PC-3 (cell line): Measurements from ENCODE around the gene SLC23A2. TPM values are rescaled to one million over a fixed set of nuclear protein-coding genes. Genes with fewer than 3 reads are reported as not detected.

Experiments
- ATAC-seq: fragments of 200-7000 bp; cut with Tn5 transposase; 2 replicates; pipeline ENCODE4 v1.9.1; 2020; ENCODE audit warnings: mild to moderate bottlenecking, moderate library complexity
- BruUV-seq: library from RNA; stranded (reverse); fragments of 400-500 nt; replicated peaks from 2 replicates; lab custom pipeline; 2021; lab: Mats Ljungman, UMichigan
- CTCF ChIA-PET: fragments of 300-600 bp; sonication (Branson Sonifier 250); formaldehyde crosslinking; loops from one replicate; lab custom pipeline; 2022; ENCODE audit warnings: antibody characterized with exemption; lab: Charles Lee
- POLR2A ChIA-PET: fragments of 300-600 bp; sonication (Branson Sonifier 250); formaldehyde crosslinking; loops from one replicate; lab custom pipeline; 2022; ENCODE audit warnings: antibody characterized with exemption; ENCODE audit not compliant: unreplicated experiment; lab: Charles Lee
- DNase-seq: peaks from one replicate; pipeline ENCODE4 v3.0.0-alpha.2; 2015
- H2AFZ ChIP-seq: fragments of 300-600 bp; sonication (generic); 2 replicates; pipeline ENCODE4 v1.6.0; 2016; ENCODE audit warnings: antibody characterized with exemption, low read length
- H3F3A ChIP-seq: fragments of 300-600 bp; sonication (generic); one replicate; pipeline ENCODE4 v1.6.0; 2017; ENCODE audit warnings: antibody characterized with exemption, low read length, control low read depth, mild to moderate bottlenecking; ENCODE audit not compliant: unreplicated experiment
- H3K27ac ChIP-seq: fragments of 300-600 bp; sonication (generic); 2 replicates; pipeline ENCODE4 v1.5.1; 2016; ENCODE audit warnings: mild to moderate bottlenecking, low read length
- H3K27me3 ChIP-seq: fragments of 300-600 bp; sonication (generic); 2 replicates; pipeline ENCODE4 v1.6.1; 2016; ENCODE audit warnings: low read length, mixed read lengths
- H3K36me3 ChIP-seq: fragments of 300-600 bp; sonication (generic); 2 replicates; pipeline ENCODE4 v1.6.1; 2016; ENCODE audit warnings: low read depth, mixed run types, low read length, mixed read lengths
- H3K4me1 ChIP-seq: fragments of 300-600 bp; sonication (generic); 2 replicates; pipeline ENCODE4 v1.5.1; 2016; ENCODE audit warnings: low read length; ENCODE audit not compliant: insufficient read depth
- H3K4me2 ChIP-seq: fragments of 300-600 bp; sonication (generic); 2 replicates; pipeline ENCODE4 v1.6.0; 2016; ENCODE audit warnings: low read length
- H3K4me3 ChIP-seq: fragments of 300-600 bp; sonication (generic); 2 replicates; pipeline ENCODE4 v1.5.1; 2016; ENCODE audit warnings: mild to moderate bottlenecking, low read length, mixed read lengths
- H3K79me2 ChIP-seq: fragments of 300-600 bp; sonication (generic); 2 replicates; pipeline ENCODE4 v1.6.1; 2017; ENCODE audit warnings: low read length, mixed read lengths
- H3K9ac ChIP-seq: fragments of 300-600 bp; sonication (generic); 2 replicates; pipeline ENCODE4 v1.6.0; 2016; ENCODE audit warnings: mild to moderate bottlenecking, low read length
- H3K9me2 ChIP-seq: fragments of 300-600 bp; sonication (generic); replicated peaks from 2 replicates; pipeline ENCODE4 v1.6.1; 2016; ENCODE audit warnings: mixed run types, low read length, mixed read lengths
- H3K9me3 ChIP-seq: fragments of 300-600 bp; sonication (generic); 2 replicates; pipeline ENCODE4 v1.6.1; 2016; ENCODE audit warnings: low read length, mixed read lengths
- H4K20me1 ChIP-seq: fragments of 300-600 bp; sonication (generic); 2 replicates; pipeline ENCODE4 v1.6.1; 2016; ENCODE audit warnings: low read length, mixed read lengths
- CTCF ChIP-seq: fragments of 300-600 bp; sonication (generic); conservative IDR thresholded peaks from 2 replicates; pipeline ENCODE4 v1.5.1; 2017; ENCODE audit warnings: antibody characterized with exemption, low read depth, mild to moderate bottlenecking, low read length
- EZH2 ChIP-seq: fragments of 300-600 bp; sonication (generic); IDR thresholded peaks from one replicate; pipeline ENCODE4 v1.6.1; 2017; ENCODE audit warnings: antibody characterized with exemption, mild to moderate bottlenecking, low read length; ENCODE audit not compliant: unreplicated experiment
- EZH2phosphoT487 ChIP-seq: fragments of 300-600 bp; sonication (generic); IDR thresholded peaks from 2 replicates; pipeline ENCODE4 v1.6.1; 2018; ENCODE audit warnings: mild to moderate bottlenecking, antibody characterized with exemption, low read length, borderline replicate concordance
- intact Hi-C: fragments of 100-400 bp; cut with micrococcal nuclease; formaldehyde crosslinking; loops from 2 replicates; pipeline ENCODE4 v1.9.0; 2023
- total RNA-seq: library from RNA; depleted of rRNA; stranded (reverse); fragments of >200 nt; gene quantifications from 2 replicates; pipeline ENCODE4 v1.2.3, GENCODE V29; 2014

Gene SLC23A2
- total RNA-seq, 1 experiment from 2014 or later, result 18.3 TPM

- Histone ChIP-seq H3K4me1 (peaks cover 2% of the 10 kb centered on the region), H3F3A (no peaks in the 10 kb centered on the region), H3K9me3 (no peaks in the 10 kb centered on the region), H2AFZ (no peak overlapping the region), H4K20me1 (no peaks in the 10 kb centered on the region), H3K9me2 (no peaks in the 10 kb centered on the region), H3K27ac (no peak overlapping the region), H3K36me3 (no peaks in the 10 kb centered on the region), H3K27me3 (no peaks in the 10 kb centered on the region), H3K79me2 (no peaks in the 10 kb centered on the region), H3K9ac (no peak overlapping the region), H3K4me3 (no peak overlapping the region), H3K4me2 (no peak overlapping the region)
- intact Hi-C loops, result no loop called here
- TF ChIP-seq EZH2 (no peak), EZH2phosphoT487 (no peak), CTCF (no peak)
- DNase-seq (no peak), ATAC-seq (no peak)
- CTCF ChIA-PET, result no interaction called here
- no TSS peak for BruUV-seq
- POLR2A ChIA-PET, result no interaction called here
These were observed 172.3 kb downstream of the SLC23A2 start for GRCh38 chr20:4828830-4829513.

- intact Hi-C loops, result no loop called here
- ChIA-PET POLR2A (no interaction called here), CTCF (no interaction called here)
- no TSS peak for BruUV-seq
- no peak overlapping the region for H3K9ac ChIP-seq
- no peak overlapping the region for H2AFZ ChIP-seq
- H3F3A ChIP-seq, result peaks cover 7% of the 10 kb centered on the region
- no peak overlapping the region for H3K4me2 ChIP-seq
- H4K20me1 ChIP-seq, result no peaks in the 10 kb centered on the region
- H3K79me2 ChIP-seq, result no peaks in the 10 kb centered on the region
- no peak overlapping the region for H3K27ac ChIP-seq
- no peaks in the 10 kb centered on the region for H3K27me3 ChIP-seq
- no peak for TF ChIP-seq EZH2
- TF ChIP-seq EZH2phosphoT487, result no peak
- no peak for TF ChIP-seq CTCF
- H3K4me1 ChIP-seq, result peaks cover 29% of the 10 kb centered on the region
- no peaks in the 10 kb centered on the region for H3K9me3 ChIP-seq
- ATAC-seq (no peak), DNase-seq (no peak)
- no peak overlapping the region for H3K4me3 ChIP-seq
- H3K36me3 ChIP-seq, result no peaks in the 10 kb centered on the region
- no peaks in the 10 kb centered on the region for H3K9me2 ChIP-seq
These were observed 179.7 kb downstream of the SLC23A2 start for GRCh38 chr20:4821590-4821989.
